Body of pancreas (tissue), 4 donors: ENCODE measurements around the gene ANKRD13B.

Experiments
- POLR2A ChIP-seq, 3 donors: fragments of 450-650 bp; IDR thresholded peaks; one replicate each; pipeline ENCODE4 v1.6.1; 2016; ENCODE audit warnings: antibody characterized with exemption in 3 of 3, mild to moderate bottlenecking in 2 of 3
- TF ChIP-seq, protein P1 (sequence below), 7 experiments: fragments of 450-650 bp in 4 of 7; fragments of 200-600 bp in 3 of 7; sonication (generic) in 3 of 7; IDR thresholded peaks; one replicate each; pipeline ENCODE4 v1.5.1; 2016 to 2019; ENCODE audit warnings: antibody characterized with exemption in 7 of 7

DNA sequence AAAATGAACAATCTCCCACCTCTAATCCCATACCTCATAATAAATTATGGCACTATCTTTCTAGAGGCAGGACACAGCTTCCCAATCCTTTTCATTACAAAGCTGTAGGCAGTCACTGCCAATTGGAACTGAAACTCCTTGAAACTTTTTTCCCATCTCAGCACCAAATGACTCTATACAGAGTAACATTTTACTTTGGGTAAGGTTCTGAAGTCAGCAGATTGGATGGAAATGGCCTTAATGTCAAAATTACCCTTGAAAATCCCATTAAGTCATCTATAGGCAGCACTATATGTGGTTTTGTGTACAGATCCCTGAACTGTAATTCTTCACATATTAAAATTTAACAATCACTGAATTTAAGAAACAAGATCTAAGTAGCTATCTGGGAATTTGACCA is 60.0 kb downstream of the ANKRD13B start:
- TF ChIP-seq, protein P1, sequence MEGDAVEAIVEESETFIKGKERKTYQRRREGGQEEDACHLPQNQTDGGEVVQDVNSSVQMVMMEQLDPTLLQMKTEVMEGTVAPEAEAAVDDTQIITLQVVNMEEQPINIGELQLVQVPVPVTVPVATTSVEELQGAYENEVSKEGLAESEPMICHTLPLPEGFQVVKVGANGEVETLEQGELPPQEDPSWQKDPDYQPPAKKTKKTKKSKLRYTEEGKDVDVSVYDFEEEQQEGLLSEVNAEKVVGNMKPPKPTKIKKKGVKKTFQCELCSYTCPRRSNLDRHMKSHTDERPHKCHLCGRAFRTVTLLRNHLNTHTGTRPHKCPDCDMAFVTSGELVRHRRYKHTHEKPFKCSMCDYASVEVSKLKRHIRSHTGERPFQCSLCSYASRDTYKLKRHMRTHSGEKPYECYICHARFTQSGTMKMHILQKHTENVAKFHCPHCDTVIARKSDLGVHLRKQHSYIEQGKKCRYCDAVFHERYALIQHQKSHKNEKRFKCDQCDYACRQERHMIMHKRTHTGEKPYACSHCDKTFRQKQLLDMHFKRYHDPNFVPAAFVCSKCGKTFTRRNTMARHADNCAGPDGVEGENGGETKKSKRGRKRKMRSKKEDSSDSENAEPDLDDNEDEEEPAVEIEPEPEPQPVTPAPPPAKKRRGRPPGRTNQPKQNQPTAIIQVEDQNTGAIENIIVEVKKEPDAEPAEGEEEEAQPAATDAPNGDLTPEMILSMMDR (IDR thresholded peaks at IDR 0.05): no peak
- no peak for TF ChIP-seq POLR2A (IDR thresholded peaks at IDR 0.05)
